ENCODE measurements around the gene HORMAD1.
"Not testable (repeated sequence)": the region's sequence is repeated elsewhere in the genome, so short reads cannot be mapped to it uniquely, and the experiment has no call there.

HORMAD1 gene

GRCh38 chr1:150748878-150749719, 28.4 kb upstream of the HORMAD1 start:
- ChIA-PET POLR2A (interaction anchor here (0.6 kb wide), 2 partner anchors 18 to 90 kb away, joined by 3 to 5 read pairs; no protein-coding TSS in a partner anchor), CTCF (no interaction called here)

GRCh38 chr1:150730130-150730721, 9.5 kb upstream of the HORMAD1 start:
- WGBS (ENCODE audit: insufficient coverage) = 100% methylated on average over 2 of the region's 3 CpGs
- Histone ChIP-seq H3K36me3 (ENCODE audit: control insufficient read depth in 4 of 4, insufficient read depth in 4 of 4, low read length in 3 of 4) (peaks cover 2 to 20% (median 11%) of the 10 kb centered on the region in 4 experiments), H3K27ac (ENCODE audit: insufficient read depth in 1 of 2, low read depth in 1 of 2, low read length in 2 of 2, poor library complexity in 1 of 2, severe bottlenecking in 2 of 2) (no peak overlapping the region), H3K27me3 (replicated peaks in 2 of 5; ENCODE audit: control insufficient read depth in 4 of 5, insufficient read depth in 5 of 5, low read length in 4 of 5) (no peaks in the 10 kb centered on the region), H3K4me1 (ENCODE audit: control extremely low read depth in 1 of 4, control insufficient read depth in 4 of 4, insufficient read depth in 4 of 4, low read length in 3 of 4) (peaks cover 0 to 4% (median 0%) of the 10 kb centered on the region in 4 experiments), H3K9me3 (ENCODE audit: control extremely low read depth in 1 of 5, control insufficient read depth in 4 of 5, insufficient read depth in 2 of 5, low read depth in 1 of 5, low read length in 4 of 5) (no peaks in the 10 kb centered on the region), H3K4me3 (ENCODE audit: control insufficient read depth in 1 of 7, extremely low read depth in 1 of 7, insufficient read depth in 4 of 7, low read depth in 2 of 7, low read length in 6 of 7) (no peak overlapping the region)
- ChIA-PET CTCF (interaction anchor here (1.2 kb wide), 1 partner anchor 169 kb away, joined by 3 read pairs; no protein-coding TSS in a partner anchor), POLR2A (interaction anchor here (0.6 kb wide), 1 partner anchor 18 kb away, joined by 3 read pairs; no protein-coding TSS in a partner anchor)
- DNase-seq = no peak

More at GRCh38 chr1:150748878-150749719, 28.4 kb upstream of the HORMAD1 start:
- Histone ChIP-seq H3K27ac (ENCODE audit: insufficient read depth in 1 of 2, low read depth in 1 of 2, low read length in 2 of 2, poor library complexity in 1 of 2, severe bottlenecking in 2 of 2) (no peak overlapping the region), H3K27me3 (replicated peaks in 2 of 5; ENCODE audit: control insufficient read depth in 4 of 5, insufficient read depth in 5 of 5, low read length in 4 of 5) (no peaks in the 10 kb centered on the region), H3K4me1 (ENCODE audit: control extremely low read depth in 1 of 4, control insufficient read depth in 4 of 4, insufficient read depth in 4 of 4, low read length in 3 of 4) (no peaks in the 10 kb centered on the region), H3K9me3 (ENCODE audit: control extremely low read depth in 1 of 5, control insufficient read depth in 4 of 5, insufficient read depth in 2 of 5, low read depth in 1 of 5, low read length in 4 of 5) (no peaks in the 10 kb centered on the region), H3K4me3 (ENCODE audit: control insufficient read depth in 1 of 7, extremely low read depth in 1 of 7, insufficient read depth in 4 of 7, low read depth in 2 of 7, low read length in 6 of 7) (no peak overlapping the region), H3K36me3 (ENCODE audit: control insufficient read depth in 4 of 4, insufficient read depth in 4 of 4, low read length in 3 of 4) (peaks cover 16 to 85% (median 50%) of the 10 kb centered on the region in 4 experiments)
- WGBS (ENCODE audit: insufficient coverage) = 93% methylated on average over 4 of the region's 12 CpGs
- no peak for DNase-seq

GRCh38 chr1:150724336-150724735, 3.6 kb upstream of the HORMAD1 start:
- no peak overlapping the region for H3K27ac ChIP-seq (ENCODE audit: insufficient read depth in 1 of 2, low read depth in 1 of 2, low read length in 2 of 2, poor library complexity in 1 of 2, severe bottlenecking in 2 of 2)
- WGBS (ENCODE audit: insufficient coverage) = 100% methylated on average over 1 of the region's 2 CpGs
- no peak for DNase-seq
- no peaks in the 10 kb centered on the region for H3K36me3 ChIP-seq (ENCODE audit: control insufficient read depth in 4 of 4, insufficient read depth in 4 of 4, low read length in 3 of 4)
- H3K4me1 ChIP-seq (ENCODE audit: control extremely low read depth in 1 of 4, control insufficient read depth in 4 of 4, insufficient read depth in 4 of 4, low read length in 3 of 4) = no peaks in the 10 kb centered on the region
- no peak overlapping the region for H3K4me3 ChIP-seq (ENCODE audit: control insufficient read depth in 1 of 7, extremely low read depth in 1 of 7, insufficient read depth in 4 of 7, low read depth in 2 of 7, low read length in 6 of 7)
- POLR2A ChIA-PET = no interaction called here
- CTCF ChIA-PET = no interaction called here
- no peaks in the 10 kb centered on the region for H3K27me3 ChIP-seq (replicated peaks in 2 of 5; ENCODE audit: control insufficient read depth in 4 of 5, insufficient read depth in 5 of 5, low read length in 4 of 5)
- H3K9me3 ChIP-seq (ENCODE audit: control extremely low read depth in 1 of 5, control insufficient read depth in 4 of 5, insufficient read depth in 2 of 5, low read depth in 1 of 5, low read length in 4 of 5) = peaks cover 0 to 2% (median 0%) of the 10 kb centered on the region in 5 experiments

GRCh38 chr1:150720098-150720497, 597 bp downstream of the HORMAD1 start:
- POLR2A ChIA-PET = interaction anchor here (0.7 kb wide), 1 partner anchor 25 kb away, joined by 3 read pairs; no protein-coding TSS in a partner anchor
- CTCF ChIA-PET = no interaction called here
- peaks cover 0 to 2% (median 0%) of the 10 kb centered on the region in 5 experiments for H3K9me3 ChIP-seq (ENCODE audit: control extremely low read depth in 1 of 5, control insufficient read depth in 4 of 5, insufficient read depth in 2 of 5, low read depth in 1 of 5, low read length in 4 of 5)

GRCh38 chr1:150718225-150718891, 2.3 kb downstream of the HORMAD1 start:
- Histone ChIP-seq H3K4me3 (ENCODE audit: control insufficient read depth in 1 of 7, extremely low read depth in 1 of 7, insufficient read depth in 4 of 7, low read depth in 2 of 7, low read length in 6 of 7) (no peak overlapping the region), H3K4me1 (ENCODE audit: control extremely low read depth in 1 of 4, control insufficient read depth in 4 of 4, insufficient read depth in 4 of 4, low read length in 3 of 4) (no peaks in the 10 kb centered on the region), H3K27me3 (replicated peaks in 2 of 5; ENCODE audit: control insufficient read depth in 4 of 5, insufficient read depth in 5 of 5, low read length in 4 of 5) (no peaks in the 10 kb centered on the region), H3K9me3 (ENCODE audit: control extremely low read depth in 1 of 5, control insufficient read depth in 4 of 5, insufficient read depth in 2 of 5, low read depth in 1 of 5, low read length in 4 of 5) (no peaks in the 10 kb centered on the region), H3K36me3 (ENCODE audit: control insufficient read depth in 4 of 4, insufficient read depth in 4 of 4, low read length in 3 of 4) (no peaks in the 10 kb centered on the region), H3K27ac (ENCODE audit: insufficient read depth in 1 of 2, low read depth in 1 of 2, low read length in 2 of 2, poor library complexity in 1 of 2, severe bottlenecking in 2 of 2) (no peak overlapping the region)
- DNase-seq = no peak
- CTCF ChIA-PET = no interaction called here
- POLR2A ChIA-PET = no interaction called here
- WGBS (ENCODE audit: insufficient coverage) = 93% methylated on average over 4 of the region's 11 CpGs

More at GRCh38 chr1:150720098-150720497, 597 bp downstream of the HORMAD1 start:
- no peak for DNase-seq
- WGBS (ENCODE audit: insufficient coverage) = 99% methylated on average over 18 of the region's 21 CpGs
- Histone ChIP-seq H3K4me1 (ENCODE audit: control extremely low read depth in 1 of 4, control insufficient read depth in 4 of 4, insufficient read depth in 4 of 4, low read length in 3 of 4) (no peaks in the 10 kb centered on the region), H3K27me3 (replicated peaks in 2 of 5; ENCODE audit: control insufficient read depth in 4 of 5, insufficient read depth in 5 of 5, low read length in 4 of 5) (no peaks in the 10 kb centered on the region), H3K27ac (ENCODE audit: insufficient read depth in 1 of 2, low read depth in 1 of 2, low read length in 2 of 2, poor library complexity in 1 of 2, severe bottlenecking in 2 of 2) (no peak overlapping the region), H3K36me3 (ENCODE audit: control insufficient read depth in 4 of 4, insufficient read depth in 4 of 4, low read length in 3 of 4) (no peaks in the 10 kb centered on the region), H3K4me3 (ENCODE audit: control insufficient read depth in 1 of 7, extremely low read depth in 1 of 7, insufficient read depth in 4 of 7, low read depth in 2 of 7, low read length in 6 of 7) (no peak overlapping the region)

GRCh38 chr1:150709031-150709430, 11.7 kb downstream of the HORMAD1 start:
- DNase-seq; CTCF ChIA-PET; H3K4me1 ChIP-seq (ENCODE audit: control extremely low read depth in 1 of 4, control insufficient read depth in 4 of 4, insufficient read depth in 4 of 4, low read length in 3 of 4); H3K27ac ChIP-seq (ENCODE audit: insufficient read depth in 1 of 2, low read depth in 1 of 2, low read length in 2 of 2, poor library complexity in 1 of 2, severe bottlenecking in 2 of 2); H3K9me3 ChIP-seq (ENCODE audit: control extremely low read depth in 1 of 5, control insufficient read depth in 4 of 5, insufficient read depth in 2 of 5, low read depth in 1 of 5, low read length in 4 of 5); H3K4me3 ChIP-seq (ENCODE audit: control insufficient read depth in 1 of 7, extremely low read depth in 1 of 7, insufficient read depth in 4 of 7, low read depth in 2 of 7, low read length in 6 of 7); H3K27me3 ChIP-seq (replicated peaks in 2 of 5; ENCODE audit: control insufficient read depth in 4 of 5, insufficient read depth in 5 of 5, low read length in 4 of 5); POLR2A ChIA-PET; H3K36me3 ChIP-seq (ENCODE audit: control insufficient read depth in 4 of 4, insufficient read depth in 4 of 4, low read length in 3 of 4): not testable (repeated sequence)
- no CpG with 5 or more reads among the region's 1 CpG for WGBS (ENCODE audit: insufficient coverage)
